NB4 (cell line): ENCODE results near the gene CNBD2.

Experiments used
- CTCF ChIP-seq: IDR thresholded peaks from one replicate; pipeline ENCODE4 v1.5.1; 2012; ENCODE audit warnings: low read depth, low read length
- MAX ChIP-seq: IDR thresholded peaks from 2 replicates; pipeline ENCODE4 v1.6.1; 2011; ENCODE audit warnings: low read depth, low read length
- MYC ChIP-seq: IDR thresholded peaks from 2 replicates; pipeline ENCODE4 v1.6.1; 2011; ENCODE audit warnings: low read depth, low read length
- POLR2A ChIP-seq: IDR thresholded peaks from 2 replicates; pipeline ENCODE4 v1.6.1; 2011; ENCODE audit warnings: mild to moderate bottlenecking; ENCODE audit not compliant: insufficient read length; ENCODE audit errors: extremely low read depth

GRCh38 chr20:36045373-36045714 lies 77.0 kb downstream of the CNBD2 start:
- TF ChIP-seq CTCF (no peak), POLR2A (no peak), MYC (no peak), MAX (no peak)
